ENCODE results near the gene MT2A.
"Not testable (repeated sequence)": the region's sequence is repeated elsewhere in the genome, so short reads cannot be mapped to it uniquely, and the experiment has no call there.

DNA sequence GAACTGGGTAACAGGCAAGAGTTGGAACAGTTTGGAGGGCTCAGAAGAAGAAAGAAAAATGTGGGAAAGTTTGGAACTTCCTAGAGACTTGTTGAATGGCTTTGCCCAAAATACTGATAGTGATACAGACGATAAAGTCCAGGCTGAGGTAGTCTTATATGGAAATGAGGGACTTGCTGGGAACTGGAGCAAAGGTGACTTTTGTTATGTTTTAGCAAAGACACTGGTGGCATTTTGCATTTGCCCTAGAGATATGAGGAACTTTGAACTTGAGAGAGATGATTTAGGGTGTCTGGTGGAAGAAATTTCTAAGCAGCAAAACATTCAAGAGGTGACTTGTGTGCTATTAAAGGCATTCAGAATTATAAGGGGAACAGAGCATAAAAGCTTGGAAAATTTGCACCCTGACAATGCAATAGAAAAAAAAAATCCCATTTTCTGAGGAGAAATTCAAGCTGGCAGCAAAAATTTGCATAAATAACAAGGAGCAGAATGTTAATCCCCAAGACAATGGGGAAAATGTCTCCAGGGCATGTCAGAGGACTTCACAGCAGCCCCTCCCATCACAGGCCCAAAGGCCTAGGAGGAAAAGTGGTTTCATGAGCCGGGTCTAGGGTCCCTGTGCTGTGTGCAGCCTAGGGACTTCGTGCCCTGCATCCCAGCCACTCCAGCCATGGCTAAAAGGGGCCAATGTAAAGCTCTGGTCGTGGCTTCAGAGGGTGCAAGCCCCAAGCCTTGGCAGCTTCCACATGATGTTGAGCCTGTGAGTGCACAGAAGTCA lies 13.5 kb downstream of the MT2A start:
- TF ChIP-seq, protein P1, sequence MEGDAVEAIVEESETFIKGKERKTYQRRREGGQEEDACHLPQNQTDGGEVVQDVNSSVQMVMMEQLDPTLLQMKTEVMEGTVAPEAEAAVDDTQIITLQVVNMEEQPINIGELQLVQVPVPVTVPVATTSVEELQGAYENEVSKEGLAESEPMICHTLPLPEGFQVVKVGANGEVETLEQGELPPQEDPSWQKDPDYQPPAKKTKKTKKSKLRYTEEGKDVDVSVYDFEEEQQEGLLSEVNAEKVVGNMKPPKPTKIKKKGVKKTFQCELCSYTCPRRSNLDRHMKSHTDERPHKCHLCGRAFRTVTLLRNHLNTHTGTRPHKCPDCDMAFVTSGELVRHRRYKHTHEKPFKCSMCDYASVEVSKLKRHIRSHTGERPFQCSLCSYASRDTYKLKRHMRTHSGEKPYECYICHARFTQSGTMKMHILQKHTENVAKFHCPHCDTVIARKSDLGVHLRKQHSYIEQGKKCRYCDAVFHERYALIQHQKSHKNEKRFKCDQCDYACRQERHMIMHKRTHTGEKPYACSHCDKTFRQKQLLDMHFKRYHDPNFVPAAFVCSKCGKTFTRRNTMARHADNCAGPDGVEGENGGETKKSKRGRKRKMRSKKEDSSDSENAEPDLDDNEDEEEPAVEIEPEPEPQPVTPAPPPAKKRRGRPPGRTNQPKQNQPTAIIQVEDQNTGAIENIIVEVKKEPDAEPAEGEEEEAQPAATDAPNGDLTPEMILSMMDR (IDR thresholded peaks at IDR 0.05) = not testable (repeated sequence)
- TF ChIP-seq, protein P2, sequence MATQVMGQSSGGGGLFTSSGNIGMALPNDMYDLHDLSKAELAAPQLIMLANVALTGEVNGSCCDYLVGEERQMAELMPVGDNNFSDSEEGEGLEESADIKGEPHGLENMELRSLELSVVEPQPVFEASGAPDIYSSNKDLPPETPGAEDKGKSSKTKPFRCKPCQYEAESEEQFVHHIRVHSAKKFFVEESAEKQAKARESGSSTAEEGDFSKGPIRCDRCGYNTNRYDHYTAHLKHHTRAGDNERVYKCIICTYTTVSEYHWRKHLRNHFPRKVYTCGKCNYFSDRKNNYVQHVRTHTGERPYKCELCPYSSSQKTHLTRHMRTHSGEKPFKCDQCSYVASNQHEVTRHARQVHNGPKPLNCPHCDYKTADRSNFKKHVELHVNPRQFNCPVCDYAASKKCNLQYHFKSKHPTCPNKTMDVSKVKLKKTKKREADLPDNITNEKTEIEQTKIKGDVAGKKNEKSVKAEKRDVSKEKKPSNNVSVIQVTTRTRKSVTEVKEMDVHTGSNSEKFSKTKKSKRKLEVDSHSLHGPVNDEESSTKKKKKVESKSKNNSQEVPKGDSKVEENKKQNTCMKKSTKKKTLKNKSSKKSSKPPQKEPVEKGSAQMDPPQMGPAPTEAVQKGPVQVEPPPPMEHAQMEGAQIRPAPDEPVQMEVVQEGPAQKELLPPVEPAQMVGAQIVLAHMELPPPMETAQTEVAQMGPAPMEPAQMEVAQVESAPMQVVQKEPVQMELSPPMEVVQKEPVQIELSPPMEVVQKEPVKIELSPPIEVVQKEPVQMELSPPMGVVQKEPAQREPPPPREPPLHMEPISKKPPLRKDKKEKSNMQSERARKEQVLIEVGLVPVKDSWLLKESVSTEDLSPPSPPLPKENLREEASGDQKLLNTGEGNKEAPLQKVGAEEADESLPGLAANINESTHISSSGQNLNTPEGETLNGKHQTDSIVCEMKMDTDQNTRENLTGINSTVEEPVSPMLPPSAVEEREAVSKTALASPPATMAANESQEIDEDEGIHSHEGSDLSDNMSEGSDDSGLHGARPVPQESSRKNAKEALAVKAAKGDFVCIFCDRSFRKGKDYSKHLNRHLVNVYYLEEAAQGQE (IDR thresholded peaks at IDR 0.05; ENCODE audit: insufficient read depth in 1 of 2, low read depth in 2 of 2, low read length in 1 of 2) = not testable (repeated sequence)
- TF ChIP-seq SIN3A (IDR thresholded peaks at IDR 0.05; ENCODE audit: borderline replicate concordance, insufficient read depth, low read depth, low read length); POLR2AphosphoS5 (IDR thresholded peaks at IDR 0.05; ENCODE audit: low read depth, low read length); TCF7L2 (IDR thresholded peaks at IDR 0.05; ENCODE audit: low read depth, low read length): not testable (repeated sequence)
